HepG2 (cell line): ENCODE results near the gene PREX1.

Experiments used
- ARNT ChIP-seq: fragments of 450-650 bp; IDR thresholded peaks from 2 replicates; pipeline ENCODE4 v1.6.1; 2017
- TF ChIP-seq, protein P1 (sequence below): sonication (generic); formaldehyde crosslinking; IDR thresholded peaks from 2 replicates; pipeline ENCODE4 v1.4.0; 2020; ENCODE audit warnings: mild to moderate bottlenecking, missing genetic modification reagents

DNA sequence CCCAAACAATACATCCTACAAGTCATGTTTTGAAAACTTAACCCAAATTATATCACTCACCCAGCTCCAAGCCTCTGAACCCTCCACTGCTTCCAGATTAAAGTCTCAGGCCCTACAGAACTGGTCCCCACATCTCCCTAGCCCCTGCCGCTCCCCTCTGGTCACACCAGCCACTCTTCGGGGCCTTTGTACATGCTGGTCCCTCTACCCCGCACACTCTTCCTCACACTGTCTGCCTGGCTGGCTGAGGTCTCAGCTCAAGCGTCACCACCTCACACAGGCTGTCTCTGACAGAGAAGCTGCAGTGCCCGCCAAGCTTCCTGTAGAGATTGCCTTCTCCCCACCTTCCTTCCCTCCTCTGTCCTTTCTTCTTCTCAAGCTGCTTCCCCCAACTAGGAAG, 192.4 kb downstream of the PREX1 start:
- no peak for TF ChIP-seq ARNT
- TF ChIP-seq, protein P1, sequence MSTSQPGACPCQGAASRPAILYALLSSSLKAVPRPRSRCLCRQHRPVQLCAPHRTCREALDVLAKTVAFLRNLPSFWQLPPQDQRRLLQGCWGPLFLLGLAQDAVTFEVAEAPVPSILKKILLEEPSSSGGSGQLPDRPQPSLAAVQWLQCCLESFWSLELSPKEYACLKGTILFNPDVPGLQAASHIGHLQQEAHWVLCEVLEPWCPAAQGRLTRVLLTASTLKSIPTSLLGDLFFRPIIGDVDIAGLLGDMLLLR (CRISPR knock-in tag) = no peak
